Psoas muscle (tissue), 8 donors: Measurements from ENCODE around the gene AGPAT2. TPM values are rescaled to one million over a fixed set of nuclear protein-coding genes. Genes with fewer than 3 reads are reported as not detected.
A peak's percentile ranks its signal among the peaks of the same experiment; 100 is the strongest.

Source experiments
- ATAC-seq, 4 donors: fragments of 200-7000 bp; cut with Tn5 transposase; one replicate each; pipeline ENCODE4 v1.9.1; 2020; ENCODE audit warnings: moderate library complexity in 3 of 4, mild to moderate bottlenecking in 2 of 4
- DNase-seq, 2 donors: peaks; one replicate each; pipeline ENCODE4 v3.0.0-alpha.2; 2020
- H3K27ac ChIP-seq: fragments of 200-600 bp; one replicate; pipeline ENCODE4 v1.8.0; 2022
- H3K27me3 ChIP-seq, 3 donors: fragments of 200-600 bp in 1 of 3; one replicate each; pipeline versions ENCODE4 v1.6.1 to v1.8.0; 2013 to 2022; ENCODE audit warnings: low read length in 2 of 3, mild to moderate bottlenecking in 2 of 3, moderate library complexity in 1 of 3; ENCODE audit not compliant: insufficient read depth in 3 of 3
- H3K36me3 ChIP-seq, 2 donors: fragments of 200-600 bp in 1 of 2; one replicate each; pipeline versions ENCODE4 v1.6.1 to v1.8.0; 2013 to 2022; ENCODE audit warnings: low read depth in 1 of 2, mild to moderate bottlenecking in 1 of 2, moderate library complexity in 1 of 2; ENCODE audit not compliant: insufficient read depth in 1 of 2
- H3K4me1 ChIP-seq: fragments of 200-600 bp; one replicate; pipeline ENCODE4 v1.8.0; 2022
- H3K4me3 ChIP-seq: fragments of 200-600 bp; one replicate; pipeline ENCODE4 v1.8.0; 2022; ENCODE audit warnings: mild to moderate bottlenecking
- H3K9me3 ChIP-seq: fragments of 200-600 bp; one replicate; pipeline ENCODE4 v1.8.0; 2022
- CTCF ChIP-seq: fragments of 200-600 bp; IDR thresholded peaks from one replicate; pipeline ENCODE4 v1.8.0; 2022; ENCODE audit warnings: antibody characterized with exemption
- WGBS, 3 donors: extraction: QIAGEN DNeasy Blood & Tissue Kit; methylation state at CpG; one replicate each; pipeline versions ENCODE4 v1.1.6 to v1.1.7; 2013; 5-methylcytosine and 5-hydroxymethylcytosine counted together
- intact Hi-C, 2 donors: fragments of 100-400 bp; cut with DNase I; formaldehyde crosslinking; loops; one replicate each; pipeline versions ENCODE4 v1.11.0 to v1.14.2; 2022
- polyA plus RNA-seq, 3 donors: library from polyadenylated mRNA; stranded (reverse); fragments of 200-250 nt; gene quantifications; one replicate each; pipeline ENCODE4 v1.2.3, GENCODE V29; 2013
- total RNA-seq, 4 donors: library from RNA; stranded (reverse); fragmentation: NEBNext Ultra II Directional in 2 of 4; extraction: Animal tissue kit (Norgen Biotek cat#: 25700) in 2 of 4; gene quantifications; one replicate each; pipeline versions ENCODE4 v1.2.1 to v1.2.4, GENCODE V29; 2021 to 2023
- donor health status: healthy with polysubstance abuse.
- donor health status: DM: no; HTN: no; CAD: no; lungs with moderate emphysema.
- donor health status: Bipolar disorder and iron deficiency.
- donor health status: healthy.
- donor health status: DM: yes; HTN: yes; CAD: no.
- donor health status: DM: no; HTN: no; CAD: no.
- donor health status: DM: no; HTN: no; CAD: no.
- donor health status: DM: yes; HTN: yes; CAD: no.

Gene AGPAT2
- total and polyA plus RNA-seq, 7 donors, result 15.5 to 66.5 (median 41.6) TPM

- ATAC-seq (no peak), DNase-seq (no peak)
- Histone ChIP-seq H3K27me3 (no peaks in the 10 kb centered on the region), H3K4me1 (peaks cover 29% of the 10 kb centered on the region), H3K9me3 (no peaks in the 10 kb centered on the region), H3K4me3 (peak overlapping the region; percentile 92), H3K36me3 (no peaks in the 10 kb centered on the region), H3K27ac (no peak overlapping the region)
- TF ChIP-seq CTCF, result no peak
- 82 to 87% (median 87%) methylated on average over 7 of the region's 7 CpGs for WGBS, 3 donors
- intact Hi-C loops, result no loop called here
Measured at GRCh38 chr9:136685216-136685615, 2.0 kb downstream of the AGPAT2 start.

GRCh38 chr9:136684799-136685198, 2.5 kb downstream of the AGPAT2 start:
- ATAC-seq, result no peak
- Histone ChIP-seq H3K4me3 (no peak overlapping the region), H3K27me3 (no peaks in the 10 kb centered on the region), H3K27ac (no peak overlapping the region), H3K36me3 (no peaks in the 10 kb centered on the region), H3K9me3 (no peaks in the 10 kb centered on the region), H3K4me1 (peaks cover 29% of the 10 kb centered on the region)
- no peak for TF ChIP-seq CTCF
- intact Hi-C loops, result no loop called here
- DNase-seq, result no peak
- 90 to 93% (median 91%) methylated on average over 15 of the region's 15 CpGs for WGBS, 3 donors

- intact Hi-C loops, result no loop called here
- no peak for TF ChIP-seq CTCF
- Histone ChIP-seq H3K27ac (no peak overlapping the region), H3K27me3 (no peaks in the 10 kb centered on the region), H3K36me3 (no peaks in the 10 kb centered on the region), H3K4me3 (no peak overlapping the region), H3K4me1 (peaks cover 29% of the 10 kb centered on the region), H3K9me3 (no peaks in the 10 kb centered on the region)
- ATAC-seq (no peak), DNase-seq (peak in 1 of 2 donors; percentile 45)
- 84 to 91% (median 85%) methylated on average over 15 of the region's 15 CpGs for WGBS, 3 donors
Measured at GRCh38 chr9:136684339-136684738, 2.9 kb downstream of the AGPAT2 start.

GRCh38 chr9:136683755-136684154, 3.5 kb downstream of the AGPAT2 start:
- H3K36me3 ChIP-seq, result no peaks in the 10 kb centered on the region
- DNase-seq (no peak), ATAC-seq (no peak)
- 87 to 91% (median 88%) methylated on average over 14 of the region's 14 CpGs for WGBS, 3 donors
- H3K4me1 ChIP-seq, result peaks cover 29% of the 10 kb centered on the region
- no peaks in the 10 kb centered on the region for H3K27me3 ChIP-seq
- no peak for TF ChIP-seq CTCF
- H3K9me3 ChIP-seq, result no peaks in the 10 kb centered on the region
- H3K4me3 ChIP-seq, result no peak overlapping the region
- no peak overlapping the region for H3K27ac ChIP-seq
- intact Hi-C loops, result no loop called here

- H3K27me3 ChIP-seq, result no peaks in the 10 kb centered on the region
- no peak overlapping the region for H3K4me3 ChIP-seq
- ATAC-seq (no peak), DNase-seq (no peak)
- intact Hi-C loops, result no loop called here
- H3K27ac ChIP-seq, result no peak overlapping the region
- WGBS, 3 donors, result 87 to 94% (median 87%) methylated on average over 15 to 16 of the region's 16 CpGs
- H3K4me1 ChIP-seq, result peaks cover 28% of the 10 kb centered on the region
- H3K36me3 ChIP-seq, result no peaks in the 10 kb centered on the region
- TF ChIP-seq CTCF, result no peak
- no peaks in the 10 kb centered on the region for H3K9me3 ChIP-seq
Measured at GRCh38 chr9:136683173-136683745, 4.0 kb downstream of the AGPAT2 start.
